Activated T-cell treated with anti-CD3 and anti-CD28 coated beads, Interleukin-2, amount 50 U/mL, for 4 hours (primary cell): ENCODE data around the gene ACP4. TPM values are rescaled to one million over a fixed set of nuclear protein-coding genes. Genes with fewer than 3 reads are reported as not detected.
"Not testable (repeated sequence)": the region's sequence is repeated elsewhere in the genome, so short reads cannot be mapped to it uniquely, and the experiment has no call there.

ENCODE experiments used
- ATAC-seq, 2 donors: fragments of 200-7000 bp; cut with Tn5 transposase; one replicate each; pipeline ENCODE4 v1.10.0; 2021
- DNase-seq: peaks from one replicate; pipeline ENCODE4 v3.0.0-alpha.2; 2020
- H3K27me3 Mint-ChIP-seq: one replicate; pipeline ENCODE4 v1.8.0; 2021; ENCODE audit warnings: low read depth, mixed read lengths
- H3K36me3 Mint-ChIP-seq: one replicate; pipeline ENCODE4 v1.8.0; 2022; ENCODE audit warnings: mixed read lengths; ENCODE audit not compliant: insufficient read depth
- H3K4me1 Mint-ChIP-seq: one replicate; pipeline ENCODE4 v1.8.0; 2021; ENCODE audit warnings: low read depth, mixed read lengths
- H3K4me3 Mint-ChIP-seq: one replicate; pipeline ENCODE4 v1.8.0; 2021; ENCODE audit warnings: mild to moderate bottlenecking, moderate library complexity, mixed read lengths
- H3K9me3 Mint-ChIP-seq: one replicate; pipeline ENCODE4 v1.8.0; 2021; ENCODE audit warnings: mixed read lengths
- total RNA-seq, 3 donors: library from RNA; stranded (reverse); gene quantifications; one replicate each; pipeline ENCODE4 v1.2.1, GENCODE V29; 2021

The ACP4 gene
- total RNA-seq, 3 donors from 2014 or later: not detected

DNA sequence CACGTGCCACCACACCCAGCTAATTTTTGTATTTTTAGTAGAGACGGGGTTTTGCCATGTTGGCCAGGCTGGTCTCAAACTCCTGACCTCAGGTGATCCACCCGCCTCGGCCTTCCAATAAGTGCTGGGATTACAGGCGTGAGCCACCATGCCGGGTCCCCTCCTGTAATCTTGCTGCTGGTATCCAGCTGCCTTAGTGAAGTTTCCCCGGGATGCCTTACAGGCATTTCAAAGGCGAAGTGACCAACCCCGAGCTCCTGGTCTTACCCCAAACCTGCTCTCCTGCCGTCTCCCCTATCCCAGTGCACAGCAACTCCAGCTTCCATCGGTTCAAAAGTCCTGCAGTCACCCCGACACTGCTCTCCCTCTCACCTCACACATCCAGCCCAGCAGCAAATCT, 23.5 kb upstream of the ACP4 start:
- H3K4me1 Mint-ChIP-seq, H3K9me3 Mint-ChIP-seq, H3K4me3 Mint-ChIP-seq, DNase-seq, ATAC-seq, H3K36me3 Mint-ChIP-seq: not testable (repeated sequence)
- peaks cover 27% of the 10 kb centered on the region for H3K27me3 Mint-ChIP-seq

DNA sequence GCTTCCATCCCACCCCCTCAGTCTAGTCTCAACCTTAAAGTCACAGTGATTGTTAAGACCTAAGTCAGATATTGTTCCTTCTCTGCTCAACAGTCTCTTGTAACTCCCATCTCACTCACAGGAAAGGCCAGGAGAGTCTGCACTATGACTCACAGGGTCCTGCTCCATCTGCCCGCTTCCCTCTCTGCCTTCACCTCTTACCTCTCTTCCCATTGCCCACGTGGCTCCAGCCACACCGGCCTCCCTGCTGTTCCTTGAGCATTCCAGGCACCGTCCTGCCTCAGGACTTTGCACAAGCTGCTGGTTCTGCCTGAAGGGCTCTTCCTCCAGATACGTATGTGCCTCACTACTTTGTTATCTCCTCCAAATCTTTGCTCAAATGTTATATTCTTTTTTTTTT, 23.0 kb upstream of the ACP4 start:
- not testable (repeated sequence) for H3K9me3 Mint-ChIP-seq, ATAC-seq, DNase-seq, H3K4me3 Mint-ChIP-seq, H3K4me1 Mint-ChIP-seq, H3K36me3 Mint-ChIP-seq
- H3K27me3 Mint-ChIP-seq: peaks cover 27% of the 10 kb centered on the region

DNA sequence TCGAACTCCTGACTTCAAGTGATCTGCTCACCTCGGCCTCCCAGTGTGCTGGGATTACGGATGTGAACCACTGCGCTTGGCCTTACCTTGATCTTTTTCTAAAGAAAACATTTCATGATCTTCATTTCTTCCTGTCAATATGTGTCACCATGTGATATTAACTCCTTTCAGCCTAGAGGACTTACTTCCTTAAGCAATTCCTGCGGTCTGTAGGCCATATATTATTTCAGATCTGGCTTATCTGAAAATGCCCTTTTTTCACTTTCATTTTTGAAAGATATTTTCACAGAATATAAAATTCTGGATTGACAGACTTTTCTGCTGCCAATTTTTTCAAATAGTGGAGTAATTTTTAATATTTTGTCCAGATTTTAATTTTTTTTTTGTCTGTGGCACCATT, 21.9 kb upstream of the ACP4 start:
- DNase-seq: no peak
- peaks cover 27% of the 10 kb centered on the region for H3K27me3 Mint-ChIP-seq
- no peaks in the 10 kb centered on the region for H3K4me1 Mint-ChIP-seq
- H3K4me3 Mint-ChIP-seq: no peak overlapping the region
- H3K36me3 Mint-ChIP-seq: no peaks in the 10 kb centered on the region
- no peak for ATAC-seq
- H3K9me3 Mint-ChIP-seq: no peaks in the 10 kb centered on the region

DNA sequence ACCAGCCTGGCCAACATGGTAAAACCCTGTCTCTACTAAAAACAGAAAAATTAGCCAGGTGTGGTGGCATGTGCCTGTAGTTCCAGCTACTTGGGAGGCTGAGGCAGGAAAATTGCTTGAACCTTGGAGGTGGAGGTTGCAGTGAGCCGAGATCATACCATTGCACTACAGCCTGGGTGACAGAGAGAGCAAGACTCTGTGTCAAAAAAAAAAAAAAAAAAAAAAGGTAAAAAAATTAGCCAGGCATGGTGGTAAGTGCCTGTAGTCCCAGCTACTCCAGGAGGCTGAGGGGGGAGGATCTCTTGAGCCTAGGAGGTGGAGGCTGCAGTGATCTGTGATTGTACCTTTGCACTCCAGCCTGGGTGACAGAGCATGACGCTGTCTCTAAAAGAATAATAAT, 20.1 kb upstream of the ACP4 start, which contains the start of gene GPR32:
GPR32 (plus strand) TSS at position 301 of the 400 bp plus-strand sequence. CDS start 137 bp downstream, outside the sequence.
- not testable (repeated sequence) for ATAC-seq, H3K4me1 Mint-ChIP-seq, H3K9me3 Mint-ChIP-seq, DNase-seq, H3K4me3 Mint-ChIP-seq, H3K36me3 Mint-ChIP-seq
- H3K27me3 Mint-ChIP-seq: peaks cover 31% of the 10 kb centered on the region

DNA sequence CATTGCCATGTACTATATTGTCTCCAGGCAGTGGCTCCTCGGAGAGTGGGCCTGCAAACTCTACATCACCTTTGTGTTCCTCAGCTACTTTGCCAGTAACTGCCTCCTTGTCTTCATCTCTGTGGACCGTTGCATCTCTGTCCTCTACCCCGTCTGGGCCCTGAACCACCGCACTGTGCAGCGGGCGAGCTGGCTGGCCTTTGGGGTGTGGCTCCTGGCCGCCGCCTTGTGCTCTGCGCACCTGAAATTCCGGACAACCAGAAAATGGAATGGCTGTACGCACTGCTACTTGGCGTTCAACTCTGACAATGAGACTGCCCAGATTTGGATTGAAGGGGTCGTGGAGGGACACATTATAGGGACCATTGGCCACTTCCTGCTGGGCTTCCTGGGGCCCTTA, 19.3 kb upstream of the ACP4 start:
- no peaks in the 10 kb centered on the region for H3K9me3 Mint-ChIP-seq
- H3K4me1 Mint-ChIP-seq: no peaks in the 10 kb centered on the region
- H3K4me3 Mint-ChIP-seq: no peak overlapping the region
- no peak for ATAC-seq
- no peaks in the 10 kb centered on the region for H3K36me3 Mint-ChIP-seq
- peaks cover 37% of the 10 kb centered on the region for H3K27me3 Mint-ChIP-seq
- no peak for DNase-seq

DNA sequence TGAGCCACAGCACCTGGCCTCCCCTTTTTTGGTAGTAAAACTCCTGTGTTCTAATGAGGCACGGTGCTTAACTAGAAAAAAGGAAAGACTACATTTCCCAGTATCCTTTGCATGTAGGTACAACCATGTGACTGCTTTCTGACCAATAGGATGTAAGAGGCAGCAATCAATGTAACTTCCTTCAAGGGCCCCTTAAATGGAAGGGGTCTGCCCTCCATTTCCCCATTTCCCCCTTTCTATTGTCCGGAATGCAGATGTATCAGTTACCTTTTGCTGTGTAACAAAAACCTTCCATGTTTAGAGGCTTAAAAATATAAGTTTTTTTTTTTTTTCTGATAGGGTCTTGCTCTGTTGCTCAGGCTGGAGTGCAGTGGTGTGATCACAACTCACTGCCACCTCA, 17.7 kb upstream of the ACP4 start:
- Mint-ChIP-seq H3K4me1 (no peaks in the 10 kb centered on the region), H3K27me3 (peaks cover 38% of the 10 kb centered on the region), H3K36me3 (no peaks in the 10 kb centered on the region), H3K9me3 (no peaks in the 10 kb centered on the region), H3K4me3 (no peak overlapping the region)
- no peak for ATAC-seq
- DNase-seq: no peak

DNA sequence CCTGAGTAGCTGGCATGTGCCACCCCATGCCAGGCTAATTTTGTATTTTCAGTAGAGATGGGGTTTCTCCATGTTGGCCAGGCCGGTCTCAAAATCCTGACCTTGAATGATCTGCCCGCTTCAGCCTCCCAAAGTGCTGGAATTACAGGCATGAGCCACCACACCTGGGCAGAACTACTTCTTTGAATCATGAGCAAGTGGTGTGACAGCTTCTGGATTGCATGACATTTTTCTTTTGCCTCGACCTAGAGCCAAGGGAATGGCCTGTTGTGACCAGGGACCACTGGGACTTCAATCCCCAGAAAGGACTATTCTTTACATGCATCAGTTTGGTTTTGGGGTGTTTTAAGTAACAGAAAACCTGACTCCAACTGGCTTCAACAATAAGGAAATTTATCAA, 17.3 kb upstream of the ACP4 start:
- H3K27me3 Mint-ChIP-seq: peaks cover 42% of the 10 kb centered on the region
- not testable (repeated sequence) for ATAC-seq, DNase-seq, H3K4me3 Mint-ChIP-seq, H3K4me1 Mint-ChIP-seq, H3K9me3 Mint-ChIP-seq, H3K36me3 Mint-ChIP-seq

DNA sequence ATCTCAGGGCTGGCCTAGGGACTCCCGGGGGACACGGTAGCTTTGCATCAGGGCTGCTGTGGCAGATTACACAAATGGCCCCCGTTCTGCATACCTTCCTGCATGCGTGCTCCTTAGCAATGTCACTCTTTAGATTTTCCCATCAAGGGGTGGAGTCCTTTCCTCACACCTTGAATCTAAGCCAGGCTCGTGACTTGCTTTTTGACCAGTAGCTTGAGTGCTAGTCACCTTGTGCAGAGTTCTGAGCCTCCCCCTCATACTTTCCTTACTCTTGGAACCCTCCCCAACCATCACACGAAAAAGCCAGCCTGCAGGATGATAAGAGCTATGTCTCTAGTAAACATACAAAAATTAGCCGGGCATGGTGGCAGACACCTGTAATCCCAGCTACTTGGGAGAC, 16.8 kb upstream of the ACP4 start:
- not testable (repeated sequence) for DNase-seq, H3K9me3 Mint-ChIP-seq, H3K4me3 Mint-ChIP-seq, H3K4me1 Mint-ChIP-seq, ATAC-seq, H3K36me3 Mint-ChIP-seq
- peaks cover 44% of the 10 kb centered on the region for H3K27me3 Mint-ChIP-seq

DNA sequence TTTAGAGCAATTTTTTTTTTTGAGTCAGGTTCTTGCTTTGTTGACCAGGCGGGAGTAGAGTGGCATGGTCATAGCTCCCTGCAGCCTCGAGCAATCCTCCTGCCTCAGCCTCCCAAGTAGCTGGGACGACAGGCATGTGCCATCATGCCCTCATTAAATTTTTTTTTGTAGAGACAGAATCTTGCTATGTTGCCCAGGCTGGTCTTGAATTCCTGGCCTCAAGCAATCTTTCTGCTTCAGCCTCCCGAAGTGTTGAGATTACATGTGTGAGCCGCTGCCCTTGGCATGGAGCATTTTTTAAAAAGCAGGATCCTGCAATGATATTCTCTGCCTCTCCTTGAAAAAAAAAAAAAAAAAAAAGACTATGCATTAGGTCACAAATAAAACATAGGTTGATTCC, 14.1 kb upstream of the ACP4 start:
- peaks cover 2% of the 10 kb centered on the region for H3K4me1 Mint-ChIP-seq
- H3K36me3 Mint-ChIP-seq: no peaks in the 10 kb centered on the region
- no peak overlapping the region for H3K4me3 Mint-ChIP-seq
- DNase-seq (no peak), ATAC-seq (no peak)
- H3K27me3 Mint-ChIP-seq: peaks cover 66% of the 10 kb centered on the region
- H3K9me3 Mint-ChIP-seq: no peaks in the 10 kb centered on the region

DNA sequence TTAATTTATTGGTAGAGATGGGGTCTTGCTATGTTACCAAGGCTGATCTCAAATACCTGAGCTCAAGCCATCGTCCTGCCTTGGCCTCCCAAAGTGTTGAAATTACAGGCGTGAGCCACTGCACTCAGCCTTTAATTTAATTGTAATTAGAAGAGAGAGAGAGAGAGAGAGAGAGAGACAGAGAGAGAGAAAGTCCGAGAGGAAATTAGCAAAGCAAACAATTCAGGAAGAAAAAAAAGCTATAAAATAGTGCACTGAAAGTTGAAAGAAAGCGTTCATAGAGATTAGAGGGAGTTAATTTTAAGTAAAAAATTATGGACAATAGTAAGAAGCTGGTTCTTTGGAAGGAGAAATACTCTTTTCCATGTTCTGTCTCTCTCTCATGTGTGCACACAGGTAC, 13.0 kb upstream of the ACP4 start:
- no peaks in the 10 kb centered on the region for H3K9me3 Mint-ChIP-seq

DNA sequence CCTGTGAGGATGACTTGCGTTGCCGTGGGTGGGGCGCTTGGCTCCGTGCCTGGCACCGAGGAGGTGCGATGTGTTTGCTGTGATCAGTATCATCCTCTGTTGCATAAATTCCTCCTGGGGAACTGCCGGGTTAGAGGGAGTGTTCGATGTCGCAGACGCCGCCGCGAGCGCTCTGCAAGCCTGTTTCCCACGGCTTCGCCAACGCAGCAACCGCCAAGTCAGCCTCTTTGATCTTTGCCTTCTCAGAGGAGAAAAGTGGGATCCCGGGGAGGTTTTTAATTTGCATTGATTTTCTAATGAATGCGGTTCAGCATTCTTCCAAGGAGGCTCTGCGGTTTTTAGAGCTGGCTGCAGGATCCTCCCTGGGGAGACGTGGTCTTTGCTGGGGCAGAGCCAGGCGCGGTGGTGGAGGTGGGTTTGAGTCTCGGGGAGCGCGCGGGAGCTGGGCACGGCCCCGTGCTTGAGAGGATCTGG, 12.3 kb upstream of the ACP4 start:
- Mint-ChIP-seq H3K4me1 (peaks cover 2% of the 10 kb centered on the region), H3K9me3 (no peaks in the 10 kb centered on the region), H3K4me3 (no peak overlapping the region), H3K27me3 (peaks cover 76% of the 10 kb centered on the region), H3K36me3 (no peaks in the 10 kb centered on the region)
- ATAC-seq (peak in 1 of 2 donors; percentile 25), DNase-seq (no peak)

More for the DNA sequence above, 13.0 kb upstream of the ACP4 start:
- H3K27me3 Mint-ChIP-seq: peaks cover 70% of the 10 kb centered on the region
- DNase-seq: no peak
- ATAC-seq: no peak
- H3K4me1 Mint-ChIP-seq: peaks cover 2% of the 10 kb centered on the region
- H3K36me3 Mint-ChIP-seq: no peaks in the 10 kb centered on the region
- no peak overlapping the region for H3K4me3 Mint-ChIP-seq

DNA sequence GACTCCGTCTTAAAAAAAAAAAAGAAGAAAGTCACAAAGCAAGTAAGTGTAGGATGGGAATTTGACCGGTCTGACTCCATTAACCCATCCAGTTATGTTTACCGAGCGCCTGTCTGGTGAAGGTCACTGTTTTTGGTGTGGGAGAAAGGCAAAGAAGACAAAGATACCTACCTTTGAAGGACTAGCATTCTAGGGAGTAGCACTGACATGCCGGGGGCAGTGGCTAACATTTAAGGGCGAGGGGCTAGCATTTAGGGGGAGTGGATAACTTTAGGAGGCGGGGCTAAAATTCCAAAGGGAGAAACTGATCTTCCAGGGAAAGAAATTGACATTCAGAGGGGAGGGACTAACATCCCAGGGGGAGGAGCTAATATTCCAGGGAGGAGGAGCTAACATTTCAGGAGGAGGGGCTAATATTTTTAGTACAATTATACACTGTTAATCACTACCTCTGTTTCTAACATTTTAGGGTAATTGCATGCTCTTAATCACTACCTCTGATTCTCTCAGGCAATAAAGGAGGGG, 11.2 kb upstream of the ACP4 start:
- no peak for ATAC-seq
- Mint-ChIP-seq H3K27me3 (peaks cover 81% of the 10 kb centered on the region), H3K9me3 (no peaks in the 10 kb centered on the region)

DNA sequence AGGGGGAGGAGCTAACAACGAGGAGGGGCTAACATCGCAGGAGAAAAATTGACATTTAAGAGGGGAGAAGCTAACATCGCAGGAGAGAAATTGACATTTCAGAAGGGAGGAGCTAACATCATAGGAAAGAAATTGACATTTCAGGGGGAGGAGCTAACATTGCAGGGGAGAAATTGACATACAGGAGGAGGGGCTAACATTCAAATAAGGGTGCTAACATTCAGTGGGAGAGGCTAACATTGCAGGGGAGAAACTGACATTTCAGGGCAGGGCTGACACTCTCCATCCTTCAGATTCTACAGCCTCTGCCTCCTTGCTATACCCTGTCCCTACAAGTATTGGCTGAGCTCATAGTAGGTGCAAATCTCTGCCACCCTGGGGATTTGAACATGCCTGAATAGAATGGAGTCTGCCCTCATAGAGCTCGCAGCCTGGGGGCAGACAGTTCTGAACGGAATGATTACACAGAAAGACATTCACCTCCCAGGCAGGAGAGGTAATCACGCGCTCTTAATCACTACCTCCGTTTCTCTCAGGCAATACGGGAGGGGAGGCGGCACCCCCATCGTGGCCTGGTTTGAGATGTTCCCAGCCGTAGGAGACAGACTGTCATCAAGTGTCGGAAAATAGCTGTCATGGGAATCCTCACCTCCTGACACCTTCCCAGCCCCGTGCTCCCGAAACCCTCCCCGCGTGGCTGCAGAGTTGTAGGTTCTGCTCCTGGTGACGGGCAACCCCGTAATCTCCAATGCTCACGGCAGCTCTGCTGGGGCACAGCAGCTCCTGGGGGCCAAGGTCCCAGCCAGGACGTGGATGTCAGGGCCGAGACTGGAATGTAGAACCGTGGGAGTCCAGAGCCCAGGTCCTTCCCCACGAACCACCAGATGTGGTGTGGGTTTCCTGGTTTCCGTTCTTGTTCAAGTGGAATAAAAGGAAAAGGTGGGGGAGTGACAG, 10.4 kb upstream of the ACP4 start:
- no peaks in the 10 kb centered on the region for H3K9me3 Mint-ChIP-seq
- H3K36me3 Mint-ChIP-seq: no peaks in the 10 kb centered on the region

More for the DNA sequence above, 11.2 kb upstream of the ACP4 start:
- Mint-ChIP-seq H3K4me3 (no peak overlapping the region), H3K4me1 (peaks cover 8% of the 10 kb centered on the region), H3K36me3 (no peaks in the 10 kb centered on the region)
- DNase-seq: no peak

DNA sequence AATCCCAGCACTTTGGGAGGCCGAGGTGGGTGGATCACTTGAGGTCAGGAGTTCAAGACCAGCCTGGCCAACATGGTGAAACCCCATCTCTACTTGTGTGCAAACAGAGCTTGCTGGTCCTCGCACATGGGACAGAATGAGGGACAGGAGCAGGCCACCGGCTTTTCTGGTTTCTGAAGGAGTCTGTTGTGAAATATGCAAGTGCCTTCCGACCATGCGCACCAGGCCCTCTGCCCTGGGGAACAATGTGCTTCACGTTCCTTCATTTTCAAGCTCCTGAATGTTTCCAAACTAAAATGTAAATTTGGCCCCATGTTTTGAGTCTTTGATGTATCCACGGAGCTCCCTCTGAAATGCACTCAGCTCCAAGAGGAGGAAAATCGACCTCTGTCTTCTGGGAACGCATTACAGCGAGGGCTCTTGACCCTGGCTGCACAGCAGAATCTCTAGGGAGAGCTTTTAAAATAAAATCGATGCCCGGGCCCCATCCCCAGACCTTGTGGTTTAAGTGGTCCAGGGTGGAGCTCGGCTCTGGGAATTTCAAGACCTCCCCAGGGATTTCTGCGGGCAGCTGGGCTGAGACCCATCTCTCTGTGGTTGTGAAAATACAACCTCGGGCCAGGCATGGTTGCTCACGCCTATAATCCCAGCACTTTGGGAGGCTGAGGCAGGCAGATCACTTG, 9.3 kb upstream of the ACP4 start:
- DNase-seq (no peak), ATAC-seq (no peak)
- no peak overlapping the region for H3K4me3 Mint-ChIP-seq
- H3K9me3 Mint-ChIP-seq: no peaks in the 10 kb centered on the region
- H3K4me1 Mint-ChIP-seq: peaks cover 8% of the 10 kb centered on the region
- H3K36me3 Mint-ChIP-seq: no peaks in the 10 kb centered on the region
- peaks cover 64% of the 10 kb centered on the region for H3K27me3 Mint-ChIP-seq

More for the DNA sequence above, 10.4 kb upstream of the ACP4 start:
- Mint-ChIP-seq H3K4me3 (no peak overlapping the region), H3K4me1 (peaks cover 8% of the 10 kb centered on the region), H3K27me3 (peaks cover 75% of the 10 kb centered on the region)
- ATAC-seq (no peak), DNase-seq (no peak)
